OCI-LY7 (cell line): Measurements from ENCODE around the gene FBXO28. TPM values are rescaled to one million over a fixed set of nuclear protein-coding genes. Genes with fewer than 3 reads are reported as not detected.

Experiments used
- Bru-seq: library from RNA; stranded (reverse); fragments of 400-500 nt; gene quantifications from one replicate; lab custom pipeline; 2021; lab: Mats Ljungman, UMichigan
- BruChase-seq, 2 experiments: library from RNA; stranded (reverse); fragments of 400-500 nt; gene quantifications; one replicate each; lab custom pipeline; 2021; lab: Mats Ljungman, UMichigan
- BruUV-seq: library from RNA; stranded (reverse); fragments of 400-500 nt; replicated peaks from 2 replicates; lab custom pipeline; 2021; lab: Mats Ljungman, UMichigan
- CTCF ChIA-PET: fragments of 300-600 bp; sonication (Branson Sonifier 250); formaldehyde crosslinking; loops from one replicate; lab custom pipeline; 2022; ENCODE audit warnings: antibody characterized with exemption; ENCODE audit not compliant: unreplicated experiment; lab: Charles Lee
- POLR2A ChIA-PET: fragments of 300-600 bp; sonication (Branson Sonifier 250); formaldehyde crosslinking; loops from one replicate; lab custom pipeline; 2022; ENCODE audit warnings: antibody characterized with exemption; lab: Charles Lee
- DNase-seq: peaks from one replicate; pipeline ENCODE4 v3.0.0-alpha.2; 2015; ENCODE audit warnings: low spot score
- H2AFZ ChIP-seq: fragments of 200-600 bp; sonication (generic), shearing (Covaris generic); 2 replicates; pipeline ENCODE4 v1.6.1; 2014; ENCODE audit warnings: mild to moderate bottlenecking, antibody characterized with exemption, low read length, moderate library complexity
- H3K27ac ChIP-seq: fragments of 200-600 bp; sonication (generic); 2 replicates; pipeline ENCODE4 v1.5.1; 2014; ENCODE audit warnings: mixed run types, low read depth, mild to moderate bottlenecking, moderate library complexity, low read length, inconsistent platforms; ENCODE audit not compliant: poor library complexity, severe bottlenecking
- H3K36me3 ChIP-seq: fragments of 200-600 bp; sonication (generic); 2 replicates; pipeline ENCODE4 v1.6.1; 2014; ENCODE audit warnings: mild to moderate bottlenecking, antibody characterized with exemption, low read length, moderate library complexity, mixed read lengths; ENCODE audit not compliant: insufficient read depth
- H3K4me1 ChIP-seq: fragments of 200-600 bp; sonication (generic); 2 replicates; pipeline ENCODE4 v1.5.1; 2014; ENCODE audit warnings: mild to moderate bottlenecking, low read length; ENCODE audit not compliant: insufficient read depth, poor library complexity, severe bottlenecking
- H3K4me2 ChIP-seq: fragments of 200-600 bp; sonication (generic); 2 replicates; pipeline ENCODE4 v1.6.1; 2014; ENCODE audit warnings: mild to moderate bottlenecking, low read length
- H3K4me3 ChIP-seq: fragments of 200-600 bp; sonication (generic); 2 replicates; pipeline ENCODE4 v1.5.1; 2014; ENCODE audit warnings: mild to moderate bottlenecking, low read depth, low read length; ENCODE audit not compliant: poor library complexity, severe bottlenecking
- H3K79me2 ChIP-seq: fragments of 200-600 bp; sonication (generic); 2 replicates; pipeline ENCODE4 v1.6.1; 2016; ENCODE audit warnings: low read depth, mild to moderate bottlenecking, low read length, moderate library complexity, mixed read lengths; ENCODE audit not compliant: insufficient read depth
- H3K9me2 ChIP-seq: fragments of 200-600 bp; sonication (generic); 2 replicates; pipeline ENCODE4 v1.6.1; 2016; ENCODE audit warnings: mild to moderate bottlenecking, low read length, mixed read lengths; ENCODE audit not compliant: insufficient read depth
- H3K9me3 ChIP-seq: fragments of 200-600 bp; sonication (generic); 2 replicates; pipeline ENCODE4 v1.6.1; 2014; ENCODE audit warnings: mild to moderate bottlenecking, mixed run types, low read length, mixed read lengths
- H4K20me1 ChIP-seq: fragments of 200-600 bp; sonication (generic); 2 replicates; pipeline ENCODE4 v1.6.1; 2014; ENCODE audit warnings: mild to moderate bottlenecking, antibody characterized with exemption, low read length, moderate library complexity, mixed read lengths; ENCODE audit not compliant: insufficient read depth
- EZH2phosphoT487 ChIP-seq: fragments of 200-600 bp; sonication (generic); IDR thresholded peaks from 2 replicates; pipeline ENCODE4 v1.6.1; 2018; ENCODE audit warnings: low read depth, borderline replicate concordance, mild to moderate bottlenecking, mixed run types, antibody characterized with exemption, low read length, moderate library complexity, mixed read lengths
- intact Hi-C: fragments of 100-400 bp; cut with micrococcal nuclease; formaldehyde crosslinking; loops from one replicate; pipeline ENCODE4 v1.10.0; 2022; ENCODE audit not compliant: unreplicated experiment
- long read RNA-seq: library from polyadenylated mRNA; stranded (forward); transcript quantifications from one replicate; pipeline ENCODE4 v2.0.0, GENCODE V29; 2022
- total RNA-seq, 2 experiments: library from RNA; depleted of rRNA in 1 of 2; stranded (reverse); fragments of >200 nt in 1 of 2; shearing (Covaris generic) in 1 of 2; gene quantifications; 2 replicates each; pipeline ENCODE4 v1.2.3, GENCODE V29; 2014 to 2022
- TF ChIP-seq, protein P1 (sequence below): fragments of 200-600 bp; sonication (generic); conservative IDR thresholded peaks from 2 replicates; pipeline ENCODE4 v1.5.1; 2014; ENCODE audit warnings: mild to moderate bottlenecking, antibody characterized with exemption, low read length, moderate library complexity, mixed read lengths

FBXO28 gene, protein sequence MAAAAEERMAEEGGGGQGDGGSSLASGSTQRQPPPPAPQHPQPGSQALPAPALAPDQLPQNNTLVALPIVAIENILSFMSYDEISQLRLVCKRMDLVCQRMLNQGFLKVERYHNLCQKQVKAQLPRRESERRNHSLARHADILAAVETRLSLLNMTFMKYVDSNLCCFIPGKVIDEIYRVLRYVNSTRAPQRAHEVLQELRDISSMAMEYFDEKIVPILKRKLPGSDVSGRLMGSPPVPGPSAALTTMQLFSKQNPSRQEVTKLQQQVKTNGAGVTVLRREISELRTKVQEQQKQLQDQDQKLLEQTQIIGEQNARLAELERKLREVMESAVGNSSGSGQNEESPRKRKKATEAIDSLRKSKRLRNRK
- total RNA-seq (2014; rRNA removed; shearing (Covaris generic)) (23.3 and 25.1 TPM in 2 replicates), total RNA-seq (2022) (17.4 and 20.1 TPM in 2 replicates), Bru-seq, nascent RNA (percentile 79 among the genes with signal in this experiment), BruChase-seq, experiment 1, labeled RNA remaining after a 6-hour chase (percentile 71 among the genes with signal in this experiment), BruChase-seq, experiment 2, labeled RNA remaining after a 2-hour chase (percentile 77 among the genes with signal in this experiment)
- long read RNA-seq, full-length matches to known transcripts = 26 of 30 reads
- long read RNA-seq, partial matches to known transcripts = 0 of 30 reads
- long read RNA-seq, other reads (novel, unspliced or antisense) = 4 of 30 reads

DNA sequence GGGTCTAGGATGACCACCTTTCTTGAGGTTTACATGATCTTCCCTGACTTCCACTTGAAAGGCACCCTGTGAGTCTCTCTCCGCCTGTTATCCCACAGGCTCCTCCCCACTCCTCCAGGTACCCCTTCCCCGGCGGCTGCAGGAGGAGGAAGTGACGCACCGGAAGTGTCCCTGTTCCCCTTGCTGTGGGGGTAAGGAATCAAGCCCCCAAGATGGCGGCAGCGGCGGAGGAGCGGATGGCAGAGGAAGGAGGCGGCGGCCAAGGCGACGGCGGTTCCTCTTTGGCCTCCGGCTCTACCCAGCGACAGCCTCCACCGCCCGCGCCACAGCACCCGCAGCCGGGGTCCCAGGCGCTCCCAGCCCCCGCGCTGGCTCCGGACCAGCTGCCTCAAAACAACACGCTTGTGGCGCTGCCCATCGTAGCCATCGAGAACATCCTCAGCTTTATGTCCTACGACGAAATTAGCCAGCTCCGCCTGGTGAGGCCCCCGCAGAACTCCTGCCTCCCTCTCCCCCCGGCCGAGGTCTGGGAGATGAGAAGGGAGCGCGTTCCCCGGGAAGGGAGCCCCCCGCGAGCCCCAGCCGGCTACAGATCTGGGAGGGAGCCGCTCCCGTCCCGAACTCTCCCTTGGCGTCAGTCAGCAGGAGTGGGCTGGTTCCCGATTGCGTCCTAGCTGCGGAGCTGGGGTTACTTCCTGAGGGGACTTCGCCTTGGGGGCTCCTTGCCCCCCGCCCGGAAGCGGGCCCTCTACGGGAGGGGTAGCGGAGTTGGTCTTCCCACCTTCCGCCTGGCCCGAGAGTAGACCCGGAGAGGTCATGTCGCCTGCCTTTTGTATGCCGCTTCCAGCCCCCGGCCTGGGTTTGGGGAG is at the start of gene FBXO28:
Gene FBXO28, plus strand, starts transcription at position 194 of the 869 bp plus-strand sequence. Its CDS starts 19 bp downstream, at position 213.
- POLR2A ChIA-PET = interaction anchor here (0.7 to 1.2 kb wide), 3 partner anchors 38 to 79 kb away, joined by 3 to 4 read pairs (median 4); no protein-coding TSS in a partner anchor
- H2AFZ ChIP-seq = peak within 1 kb of the TSS; percentile 91
- H3K4me2 ChIP-seq = peak within 1 kb of the TSS; percentile 70
- no TSS peak for BruUV-seq
- no peaks in the 10 kb centered on the region for H3K9me2 ChIP-seq
- H3K9me3 ChIP-seq = no peaks in the 10 kb centered on the region
- H3K4me3 ChIP-seq = peak within 1 kb of the TSS; percentile 78
- no peak for TF ChIP-seq EZH2phosphoT487
- TF ChIP-seq, protein P1, sequence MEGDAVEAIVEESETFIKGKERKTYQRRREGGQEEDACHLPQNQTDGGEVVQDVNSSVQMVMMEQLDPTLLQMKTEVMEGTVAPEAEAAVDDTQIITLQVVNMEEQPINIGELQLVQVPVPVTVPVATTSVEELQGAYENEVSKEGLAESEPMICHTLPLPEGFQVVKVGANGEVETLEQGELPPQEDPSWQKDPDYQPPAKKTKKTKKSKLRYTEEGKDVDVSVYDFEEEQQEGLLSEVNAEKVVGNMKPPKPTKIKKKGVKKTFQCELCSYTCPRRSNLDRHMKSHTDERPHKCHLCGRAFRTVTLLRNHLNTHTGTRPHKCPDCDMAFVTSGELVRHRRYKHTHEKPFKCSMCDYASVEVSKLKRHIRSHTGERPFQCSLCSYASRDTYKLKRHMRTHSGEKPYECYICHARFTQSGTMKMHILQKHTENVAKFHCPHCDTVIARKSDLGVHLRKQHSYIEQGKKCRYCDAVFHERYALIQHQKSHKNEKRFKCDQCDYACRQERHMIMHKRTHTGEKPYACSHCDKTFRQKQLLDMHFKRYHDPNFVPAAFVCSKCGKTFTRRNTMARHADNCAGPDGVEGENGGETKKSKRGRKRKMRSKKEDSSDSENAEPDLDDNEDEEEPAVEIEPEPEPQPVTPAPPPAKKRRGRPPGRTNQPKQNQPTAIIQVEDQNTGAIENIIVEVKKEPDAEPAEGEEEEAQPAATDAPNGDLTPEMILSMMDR = no peak
- H3K27ac ChIP-seq = peak within 1 kb of the TSS; percentile 74
- H3K4me1 ChIP-seq = peaks cover 25% of the 10 kb centered on the region
- DNase-seq = peak; percentile 95
- intact Hi-C loops = loop anchor here (1.0 to 10.0 kb wide), 5 partner anchors 69 to 343 kb away; partner anchors contain the start of genes DEGS1, NVL and TP53BP2
- CTCF ChIA-PET = no interaction called here
- peaks cover 8% of the 10 kb centered on the region; the same call in 1 of the 2 replicates for H3K36me3 ChIP-seq
- no peaks in the 10 kb centered on the region for H4K20me1 ChIP-seq
- peaks cover 57% of the 10 kb centered on the region for H3K79me2 ChIP-seq

DNA sequence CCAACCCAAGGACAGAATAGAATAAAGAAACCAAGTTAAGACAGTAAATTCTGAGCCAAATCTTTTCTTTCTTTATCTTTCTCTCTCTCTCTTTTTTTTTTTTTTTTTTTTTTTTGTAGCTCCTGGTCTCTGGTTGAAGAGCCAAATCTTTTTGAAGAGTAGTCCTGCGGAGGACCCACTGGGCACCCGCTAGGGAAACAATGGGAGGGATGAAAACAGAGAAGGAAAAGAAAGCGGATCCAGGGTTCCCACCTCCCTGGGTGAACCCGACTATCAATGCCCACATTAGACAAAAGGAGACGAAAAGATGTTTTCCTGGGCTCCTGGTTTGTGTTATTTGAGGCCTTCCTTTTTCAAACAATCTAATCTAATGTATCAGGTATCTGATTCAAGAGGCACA is 49.8 kb upstream of the FBXO28 start:
- no TSS peak for BruUV-seq
- Histone ChIP-seq H3K36me3 (no peaks in the 10 kb centered on the region), H3K9me2 (no peaks in the 10 kb centered on the region), H3K27ac (no peak overlapping the region), H3K9me3 (no peaks in the 10 kb centered on the region), H3K4me1 (no peaks in the 10 kb centered on the region), H3K4me3 (no peak overlapping the region), H4K20me1 (no peaks in the 10 kb centered on the region), H3K4me2 (no peak overlapping the region), H2AFZ (no peak overlapping the region), H3K79me2 (no peaks in the 10 kb centered on the region)
- ChIA-PET POLR2A (interaction anchor here (0.6 to 2.0 kb wide), 3 partner anchors 8 to 509 kb away, joined by 3 to 5 read pairs (median 3); no protein-coding TSS in a partner anchor), CTCF (no interaction called here)
- intact Hi-C loops = no loop called here
- DNase-seq = no peak
- TF ChIP-seq, protein P1 = no peak
- TF ChIP-seq EZH2phosphoT487 = no peak
